OCI-LY1 (cell line): ENCODE data around the gene FTCDNL1.

Experiments
- CTCF ChIP-seq: fragments of 200-600 bp; sonication (generic), shearing (Covaris generic); IDR thresholded peaks from 2 replicates; pipeline ENCODE4 v1.5.1; 2017; ENCODE audit warnings: mild to moderate bottlenecking, antibody characterized with exemption, low read length, moderate library complexity, mixed read lengths
- EZH2 ChIP-seq: fragments of 200-600 bp; sonication (generic), shearing (Covaris generic); IDR thresholded peaks from 2 replicates; pipeline ENCODE4 v1.8.0; 2017; ENCODE audit warnings: borderline replicate concordance, mixed run types, mild to moderate bottlenecking, antibody characterized with exemption, low read length, moderate library complexity, mixed read lengths

DNA sequence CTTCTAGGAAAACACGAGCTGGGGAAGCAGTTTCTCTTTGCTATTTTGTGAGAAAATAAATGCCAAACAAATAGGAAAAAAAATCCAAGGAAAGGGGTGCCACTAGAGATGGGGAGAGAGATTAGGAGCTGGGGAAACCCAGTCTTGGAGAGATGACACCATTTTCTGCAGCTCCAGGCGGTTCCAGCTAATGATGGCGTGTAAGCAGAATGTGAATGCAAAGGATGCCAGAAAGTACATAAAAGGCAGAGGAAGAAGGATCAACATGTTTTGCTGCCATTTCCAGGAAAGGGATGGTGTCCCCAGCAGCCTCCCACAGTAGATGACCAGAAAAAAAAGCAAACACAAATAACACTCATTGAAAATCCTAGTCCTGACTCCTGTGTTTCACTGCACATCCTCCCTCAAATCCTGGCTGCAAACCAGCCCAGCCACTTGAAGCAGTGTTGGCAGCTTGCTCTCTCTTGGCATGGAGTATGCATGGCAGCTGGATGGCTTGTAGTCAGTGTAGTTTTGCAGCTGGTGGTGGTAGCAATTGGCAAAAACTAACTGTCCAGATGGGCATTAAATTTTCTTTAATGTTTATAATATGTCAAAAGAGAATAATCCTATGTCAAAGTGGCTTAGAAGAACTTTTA is 93.6 kb downstream of the FTCDNL1 start:
- no peak for TF ChIP-seq CTCF
- no peak for TF ChIP-seq EZH2
